Measurements from ENCODE around the gene OR13G1.
"Not testable (repeated sequence)": the region's sequence is repeated elsewhere in the genome, so short reads cannot be mapped to it uniquely, and the experiment has no call there.

OR13G1 gene

GRCh38 chr1:247679639-247680038 is at the start of gene OR13G1:
TSS of gene OR13G1 (minus strand) at chr1:247679739. CDS start at chr1:247673041, 6,698 bp downstream.
- no peak for DNase-seq

GRCh38 chr1:247721222-247721621 is 41.7 kb upstream of the OR13G1 start:
- no peak for DNase-seq

- DNase-seq = no peak
Measured at GRCh38 chr1:247716546-247716945, 37.0 kb upstream of the OR13G1 start, which contains the start of gene OR6F1. TSS of gene OR6F1 (minus strand) at chr1:247716646. CDS start at chr1:247712755, 3,891 bp downstream.

DNA sequence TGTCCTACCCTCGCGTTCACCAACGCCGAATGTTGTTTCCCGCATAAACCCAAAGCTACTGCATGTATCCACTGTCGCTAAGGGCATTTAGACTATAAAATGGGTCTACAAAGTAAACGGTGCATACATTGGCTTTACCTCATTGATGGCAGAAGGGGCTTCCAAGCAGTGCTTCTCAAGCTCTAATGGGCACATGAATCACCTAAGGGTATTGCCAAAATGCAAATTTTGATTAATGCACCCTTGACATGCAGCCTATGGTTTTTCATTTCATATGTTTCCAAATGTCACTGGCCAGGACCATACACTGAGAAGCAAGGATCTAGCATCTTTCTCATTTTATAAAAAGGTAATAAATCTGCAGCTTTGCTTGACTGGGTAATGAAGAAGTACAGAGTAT is 34.2 kb upstream of the OR13G1 start:
- no peak for DNase-seq

DNA sequence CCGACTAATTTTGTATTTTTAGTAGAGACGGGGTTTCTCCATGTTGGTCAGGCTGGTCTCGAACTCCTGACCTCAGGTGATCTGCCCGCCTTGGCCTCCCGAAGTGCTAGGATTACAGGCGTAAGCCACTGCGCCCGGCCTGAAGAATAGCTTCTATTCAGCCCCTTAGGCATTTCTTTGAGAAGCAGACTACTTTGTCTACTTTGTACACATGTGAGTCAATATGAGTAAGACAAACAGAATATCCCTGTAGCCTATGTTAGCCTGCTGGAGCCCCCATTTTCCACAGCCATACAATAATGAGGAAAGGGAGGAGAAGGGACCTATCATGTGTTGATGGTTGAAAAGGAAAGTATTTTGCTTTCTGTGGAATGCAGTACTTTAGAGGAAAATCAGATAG is 31.1 kb upstream of the OR13G1 start:
- DNase-seq = not testable (repeated sequence)

DNA sequence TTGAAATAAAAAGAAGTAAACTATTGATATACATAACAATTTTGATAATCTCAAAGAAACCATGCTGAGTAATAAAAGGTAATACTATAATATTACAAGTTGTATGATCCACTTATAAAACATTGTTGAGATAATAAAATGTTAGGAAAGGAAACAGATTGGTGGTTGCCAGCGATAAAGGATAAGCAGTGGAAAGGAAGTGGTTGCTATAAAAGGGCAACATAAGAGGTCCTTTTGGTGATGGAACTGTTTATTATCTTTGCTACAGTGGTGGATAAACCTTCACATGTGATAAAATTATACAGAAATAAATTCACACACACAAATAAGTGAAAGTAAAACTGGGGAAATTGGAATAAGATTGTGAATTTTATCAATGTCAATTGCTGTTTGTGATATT is 21.8 kb upstream of the OR13G1 start:
- no peak for DNase-seq

- DNase-seq = peak; percentile 2 to 5
Measured at GRCh38 chr1:247681288-247681897, 1.9 kb upstream of the OR13G1 start.

- DNase-seq = no peak
Measured at GRCh38 chr1:247680171-247680570, 632 bp upstream of the OR13G1 start.

DNA sequence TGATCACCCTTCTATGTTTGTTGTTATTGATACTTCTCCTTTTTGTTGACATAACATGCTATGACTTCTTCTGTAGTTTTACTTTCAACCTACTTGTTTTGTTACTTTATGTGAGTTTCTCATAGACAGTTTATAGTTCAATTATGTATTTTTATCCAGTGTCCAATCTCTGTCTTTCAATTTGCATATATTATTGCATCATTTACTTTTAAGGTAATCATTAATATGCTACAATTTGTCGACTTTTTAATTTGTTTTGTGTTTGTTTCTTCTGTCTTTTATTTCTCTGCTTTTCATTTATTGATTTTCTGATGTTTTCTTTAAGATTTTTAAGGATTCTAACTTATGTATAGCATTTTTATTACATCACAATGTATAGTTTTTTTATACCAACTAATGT is 10.3 kb downstream of the OR13G1 start:
- DNase-seq = no peak

DNA sequence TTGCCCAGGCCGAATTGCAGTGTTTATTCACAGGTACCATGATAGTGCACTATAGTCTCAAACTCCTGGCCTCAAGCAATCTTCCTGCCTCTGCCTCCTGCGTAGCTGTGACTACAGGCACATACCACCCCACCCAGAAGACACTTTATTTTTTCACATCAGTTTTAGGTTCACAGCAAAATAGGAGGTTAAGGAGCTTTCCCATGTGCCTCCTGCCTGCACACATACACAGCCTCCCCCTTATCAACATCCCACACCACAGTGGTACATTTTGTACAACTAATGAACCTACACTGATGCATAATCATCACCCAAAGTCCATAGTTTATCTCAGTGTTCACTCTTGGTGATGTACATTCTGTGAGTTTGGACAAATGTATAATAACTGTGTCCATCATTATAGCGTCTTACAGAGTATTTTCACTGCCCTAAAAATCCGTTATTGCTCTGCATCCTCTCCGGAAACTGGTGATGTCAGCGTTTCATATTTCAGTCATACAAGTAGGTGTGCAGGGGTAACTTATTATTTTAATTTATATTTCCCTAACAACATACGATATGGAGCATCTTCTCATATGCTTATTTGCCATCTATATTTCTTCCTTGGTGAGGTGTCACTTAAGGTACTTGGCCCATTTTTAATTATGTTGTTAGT is 23.2 kb downstream of the OR13G1 start:
- DNase-seq = no peak

DNA sequence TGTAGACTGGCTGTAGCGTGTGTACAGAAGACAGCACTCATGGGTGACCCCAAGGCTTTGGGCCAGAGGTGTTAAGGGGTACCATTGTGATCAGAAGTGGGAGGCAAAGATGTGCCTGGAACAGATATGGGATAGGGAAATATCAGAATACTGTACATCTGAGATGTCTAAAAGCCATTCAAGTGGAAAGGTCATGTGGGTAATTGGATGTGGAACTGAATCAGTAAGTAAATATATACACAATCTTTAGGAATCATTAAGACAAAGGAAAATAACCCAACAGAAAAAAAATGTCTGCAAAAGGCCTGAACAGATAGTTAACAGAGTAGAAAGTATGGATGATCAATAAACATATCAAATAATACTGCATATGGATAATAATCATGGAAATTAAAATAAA is 26.5 kb downstream of the OR13G1 start:
- DNase-seq = no peak

GRCh38 chr1:247647864-247648263 is 31.7 kb downstream of the OR13G1 start:
- DNase-seq = peak in 1 of 2 donors; percentile 15

GRCh38 chr1:247646867-247647266 is 32.7 kb downstream of the OR13G1 start:
- DNase-seq = no peak

DNA sequence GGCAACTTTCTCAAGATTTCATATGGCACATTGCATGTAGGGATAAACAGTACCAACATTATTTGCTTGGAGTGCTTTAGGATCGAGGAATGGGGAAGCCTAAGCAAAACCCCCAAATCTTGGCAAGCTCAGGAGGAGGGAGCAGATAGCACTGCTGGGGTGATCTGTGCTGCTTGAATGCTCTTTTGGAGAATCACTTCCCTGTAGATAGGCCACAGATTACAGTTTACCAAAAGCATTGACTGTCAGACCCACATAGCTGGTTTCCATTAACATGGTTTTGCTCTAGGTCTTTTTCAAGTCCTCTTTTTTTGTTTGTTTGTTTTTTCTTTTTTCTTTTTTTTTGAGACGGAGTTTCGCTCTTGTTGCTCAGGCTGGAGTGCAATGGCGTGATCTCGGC is 36.8 kb downstream of the OR13G1 start:
- no peak for DNase-seq

DNA sequence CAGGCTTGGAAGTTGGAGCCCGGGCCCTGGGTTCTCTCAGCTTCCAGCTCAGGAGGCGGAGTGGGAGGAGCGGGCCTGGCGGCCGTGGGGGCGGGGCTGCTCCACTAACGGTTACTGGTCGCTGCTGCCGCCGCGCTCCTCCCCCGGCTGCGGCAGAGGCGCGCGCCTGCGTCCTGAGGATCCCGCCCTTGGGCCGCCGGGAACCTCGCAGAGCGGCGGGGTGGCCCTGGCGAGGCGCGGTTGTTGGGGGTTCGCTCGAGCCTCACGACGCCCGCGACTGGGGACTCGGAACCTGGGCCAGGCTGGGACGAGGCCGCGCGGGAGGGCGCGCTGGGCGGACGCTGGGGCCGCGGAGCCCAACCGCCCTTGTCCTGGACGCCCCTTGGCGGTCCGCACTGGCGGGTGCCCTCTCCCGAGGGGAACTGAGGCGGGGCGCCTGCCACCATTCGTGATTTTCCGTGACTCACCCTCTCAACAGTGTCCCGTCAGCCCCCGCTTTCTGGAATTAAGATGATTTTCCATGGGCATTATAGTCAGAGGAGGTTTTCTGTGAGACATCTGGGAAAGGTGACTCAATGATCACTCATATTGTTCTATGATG is 40.1 kb downstream of the OR13G1 start:
- peak; percentile 3 to 23 for DNase-seq

DNA sequence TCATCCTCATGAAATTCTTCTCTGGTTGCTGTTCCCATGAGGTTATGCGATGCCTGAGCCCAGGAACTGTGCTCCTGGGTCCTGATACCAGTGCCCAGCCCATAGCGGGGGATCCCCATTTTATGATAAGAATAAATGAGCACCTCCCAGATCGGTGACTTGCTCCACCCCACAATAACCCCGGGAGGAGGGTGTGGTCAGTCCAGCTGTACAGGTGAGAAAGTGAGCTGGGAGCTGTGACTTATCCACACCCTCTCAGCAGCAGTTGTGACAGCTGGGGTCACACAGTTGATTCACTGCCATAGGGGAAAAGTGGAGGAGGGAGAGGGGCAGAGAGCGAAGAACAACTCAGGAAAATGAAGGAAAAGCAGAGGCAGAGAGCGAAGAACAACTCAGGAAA is 40.8 kb downstream of the OR13G1 start:
- no peak for DNase-seq

GRCh38 chr1:247638011-247638410 is 41.5 kb downstream of the OR13G1 start:
- DNase-seq = no peak

DNA sequence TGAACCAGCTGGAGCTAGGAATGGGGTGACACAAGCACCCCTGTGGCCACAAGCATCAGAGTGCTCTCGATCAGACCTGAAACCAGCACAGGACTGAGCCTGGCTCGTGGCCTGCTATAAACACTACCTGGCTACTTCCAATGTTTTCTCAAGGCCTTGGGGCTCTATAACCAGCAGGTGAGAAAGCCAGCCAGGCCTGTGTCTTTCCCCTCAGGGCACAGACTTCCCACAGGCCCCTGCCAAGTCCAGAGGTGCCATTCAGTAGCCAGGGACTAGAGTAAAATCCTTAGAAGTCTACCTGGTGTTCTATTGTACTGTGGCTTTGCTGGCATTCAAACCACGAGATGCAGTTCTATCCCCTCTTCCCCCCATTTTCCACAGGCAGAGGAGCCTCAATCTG is 51.6 kb downstream of the OR13G1 start:
- DNase-seq = no peak
